Caco-2 (cell line): ENCODE measurements around the gene MYH14. TPM values are rescaled to one million over a fixed set of nuclear protein-coding genes. Genes with fewer than 3 reads are reported as not detected.

ENCODE experiments used
- Bru-seq: library from RNA; stranded (reverse); fragments of 400-500 nt; gene quantifications from one replicate; lab custom pipeline; 2021; lab: Mats Ljungman, UMichigan
- BruChase-seq, 2 experiments: library from RNA; stranded (reverse); fragments of 400-500 nt; gene quantifications; one replicate each; lab custom pipeline; 2021; lab: Mats Ljungman, UMichigan
- BruUV-seq: library from RNA; stranded (reverse); fragments of 400-500 nt; replicated peaks from 2 replicates; lab custom pipeline; 2021; lab: Mats Ljungman, UMichigan
- CTCF ChIA-PET: fragments of 300-600 bp; sonication (Branson Sonifier 250); formaldehyde crosslinking; loops from one replicate; lab custom pipeline; 2022; ENCODE audit warnings: antibody characterized with exemption; lab: Charles Lee
- POLR2A ChIA-PET: fragments of 300-600 bp; sonication (Branson Sonifier 250); formaldehyde crosslinking; loops from one replicate; lab custom pipeline; 2022; ENCODE audit warnings: antibody characterized with exemption; lab: Charles Lee
- DNase-seq, 2 experiments: peaks; one replicate each; pipeline versions ENCODE4 v3.0.0 to v3.0.0-alpha.2; 2020 to 2022
- H3K27me3 ChIP-seq: replicated peaks from 2 replicates; pipeline ENCODE4 v1.6.0; 2011; ENCODE audit warnings: low read length; ENCODE audit not compliant: control insufficient read depth, insufficient read depth
- H3K36me3 ChIP-seq: 2 replicates; pipeline ENCODE4 v1.5.1; 2011; ENCODE audit warnings: low read length; ENCODE audit not compliant: control insufficient read depth, insufficient read depth
- H3K4me1 ChIP-seq: fragments of 250-450 bp; sonication (Bioruptor Pico); 2 replicates; pipeline ENCODE4 v1.5.1; 2020; ENCODE audit warnings: mild to moderate bottlenecking
- H3K4me3 ChIP-seq: 2 replicates; pipeline ENCODE4 v1.5.1; 2011; ENCODE audit warnings: low read depth, mild to moderate bottlenecking, control low read depth, low read length
- H3K9me3 ChIP-seq: fragments of 250-450 bp; sonication (Bioruptor Pico); 2 replicates; pipeline ENCODE4 v1.5.1; 2020; ENCODE audit warnings: mild to moderate bottlenecking, moderate library complexity
- H3K27ac Mint-ChIP-seq: one replicate; pipeline ENCODE4 v1.8.0; 2022; ENCODE audit warnings: mixed read lengths; ENCODE audit not compliant: unreplicated experiment
- H3K27me3 Mint-ChIP-seq: one replicate; pipeline ENCODE4 v1.8.0; 2022; ENCODE audit warnings: mixed read lengths; ENCODE audit not compliant: insufficient read depth, unreplicated experiment
- H3K36me3 Mint-ChIP-seq: one replicate; pipeline ENCODE4 v1.8.0; 2022; ENCODE audit warnings: mild to moderate bottlenecking, mixed read lengths; ENCODE audit not compliant: insufficient read depth, unreplicated experiment
- H3K4me1 Mint-ChIP-seq: one replicate; pipeline ENCODE4 v1.8.0; 2022; ENCODE audit warnings: low read depth, mixed read lengths; ENCODE audit not compliant: unreplicated experiment
- H3K4me3 Mint-ChIP-seq: one replicate; pipeline ENCODE4 v1.8.0; 2022; ENCODE audit warnings: mild to moderate bottlenecking, moderate library complexity, mixed read lengths; ENCODE audit not compliant: unreplicated experiment
- H3K9me3 Mint-ChIP-seq: one replicate; pipeline ENCODE4 v1.8.0; 2022; ENCODE audit warnings: mixed read lengths; ENCODE audit not compliant: unreplicated experiment
- intact Hi-C: fragments of 100-400 bp; cut with micrococcal nuclease; formaldehyde crosslinking; loops from one replicate; pipeline ENCODE4 v1.10.0; 2022; ENCODE audit not compliant: unreplicated experiment
- long read RNA-seq: library from polyadenylated mRNA; stranded (forward); transcript quantifications from one replicate; pipeline ENCODE4 v2.0.0, GENCODE V29; 2022
- total RNA-seq: library from RNA; stranded (reverse); gene quantifications from 2 replicates; pipeline ENCODE4 v1.2.3, GENCODE V29; 2022
- TF ChIP-seq, protein P1 (sequence below), 2 experiments: fragments of 200-600 bp in 1 of 2; IDR thresholded peaks; 1 replicate in 1 of 2; 2 replicates in 1 of 2; pipeline versions ENCODE4 v1.5.1 to v1.8.0; 2011 to 2022; ENCODE audit warnings: antibody characterized with exemption in 1 of 2, control low read depth in 1 of 2, inconsistent platforms in 1 of 2, low read depth in 1 of 2, low read length in 1 of 2, mild to moderate bottlenecking in 1 of 2, moderate library complexity in 1 of 2; ENCODE audit not compliant: insufficient read depth in 1 of 2, severe bottlenecking in 1 of 2, unreplicated experiment in 1 of 2

Gene MYH14
- total RNA-seq (78.3 and 89.8 TPM in 2 replicates), Bru-seq, nascent RNA (percentile 55 among the genes with signal in this experiment), BruChase-seq, experiment 1, labeled RNA remaining after a 2-hour chase (percentile 53 among the genes with signal in this experiment), BruChase-seq, experiment 2, labeled RNA remaining after a 6-hour chase (percentile 60 among the genes with signal in this experiment)
- long read RNA-seq, full-length matches to known transcripts, result 6 of 45 reads
- long read RNA-seq, partial matches to known transcripts, result 27 of 45 reads
- long read RNA-seq, other reads (novel, unspliced or antisense), result 12 of 45 reads

DNA sequence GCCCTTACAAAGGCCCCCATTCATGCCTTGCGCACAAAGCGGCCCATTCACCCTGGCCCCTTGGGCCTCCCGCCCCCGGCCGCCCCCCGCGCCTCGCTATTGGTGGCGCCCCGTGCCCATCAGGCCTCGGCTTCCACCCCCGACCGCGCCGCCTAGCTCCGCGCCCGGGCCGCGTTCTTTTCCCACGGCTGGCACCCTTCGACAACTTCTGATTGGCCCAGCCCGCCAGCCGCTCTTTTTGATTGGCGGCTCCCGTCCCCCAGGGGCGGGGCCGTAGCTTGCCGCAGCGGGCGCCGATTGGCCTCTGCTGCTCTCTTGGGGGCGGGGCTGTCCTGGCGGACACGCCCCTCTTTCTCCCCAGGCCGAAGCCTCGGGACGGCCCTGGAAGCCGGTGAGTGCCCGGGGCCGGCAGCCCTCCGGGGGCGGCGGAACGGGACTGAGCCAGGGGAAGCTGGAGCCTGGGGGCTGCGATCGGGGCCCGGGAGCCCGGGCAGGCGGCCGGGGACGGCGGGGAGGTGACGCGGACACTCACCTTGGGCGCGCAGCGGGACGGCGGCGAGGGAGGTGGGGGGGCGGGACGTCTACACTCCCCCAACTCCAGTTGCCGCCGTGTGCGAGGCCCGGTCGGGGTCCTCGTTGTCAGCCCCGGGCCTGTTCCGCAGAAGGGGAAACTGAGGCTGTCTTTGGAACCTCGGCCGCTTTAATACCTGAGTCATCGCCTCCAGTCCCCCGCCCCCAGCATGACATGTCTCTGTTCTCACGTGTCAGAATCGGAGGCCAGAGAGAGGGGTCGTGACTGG is at the start of gene MYH14:
TSS of gene MYH14 (plus strand) at position 342 of the 800 bp plus-strand sequence. CDS start 6,744 bp downstream, outside the sequence.
- peaks cover 15% of the 10 kb centered on the region for H3K4me1 Mint-ChIP-seq
- CTCF ChIA-PET, result interaction anchor here (0.6 to 1.3 kb wide), 5 partner anchors 31 to 125 kb away, joined by 3 to 6 read pairs (median 4); partner anchors contain the start of gene KCNC3
- H3K36me3 Mint-ChIP-seq, result peaks cover 23% of the 10 kb centered on the region
- no peaks in the 10 kb centered on the region for H3K9me3 ChIP-seq
- no peaks in the 10 kb centered on the region for H3K9me3 Mint-ChIP-seq
- H3K4me1 ChIP-seq, result peaks cover 12% of the 10 kb centered on the region
- H3K36me3 ChIP-seq, result no peaks in the 10 kb centered on the region
- intact Hi-C loops, result loop anchor here (2.0 kb wide), 1 partner anchor 55 kb away; no protein-coding TSS in a partner anchor
- POLR2A ChIA-PET, result interaction anchor here (0.6 to 1.0 kb wide), 4 partner anchors 31 to 274 kb away, joined by 3 to 7 read pairs (median 6); partner anchors contain the start of gene NUP62
- peak within 1 kb of the TSS; percentile 93 for H3K4me3 Mint-ChIP-seq
- H3K27me3 ChIP-seq, result no peaks in the 10 kb centered on the region
- no TSS peak for BruUV-seq
- H3K4me3 ChIP-seq, result peak within 1 kb of the TSS; percentile 68
- TF ChIP-seq, protein P1, sequence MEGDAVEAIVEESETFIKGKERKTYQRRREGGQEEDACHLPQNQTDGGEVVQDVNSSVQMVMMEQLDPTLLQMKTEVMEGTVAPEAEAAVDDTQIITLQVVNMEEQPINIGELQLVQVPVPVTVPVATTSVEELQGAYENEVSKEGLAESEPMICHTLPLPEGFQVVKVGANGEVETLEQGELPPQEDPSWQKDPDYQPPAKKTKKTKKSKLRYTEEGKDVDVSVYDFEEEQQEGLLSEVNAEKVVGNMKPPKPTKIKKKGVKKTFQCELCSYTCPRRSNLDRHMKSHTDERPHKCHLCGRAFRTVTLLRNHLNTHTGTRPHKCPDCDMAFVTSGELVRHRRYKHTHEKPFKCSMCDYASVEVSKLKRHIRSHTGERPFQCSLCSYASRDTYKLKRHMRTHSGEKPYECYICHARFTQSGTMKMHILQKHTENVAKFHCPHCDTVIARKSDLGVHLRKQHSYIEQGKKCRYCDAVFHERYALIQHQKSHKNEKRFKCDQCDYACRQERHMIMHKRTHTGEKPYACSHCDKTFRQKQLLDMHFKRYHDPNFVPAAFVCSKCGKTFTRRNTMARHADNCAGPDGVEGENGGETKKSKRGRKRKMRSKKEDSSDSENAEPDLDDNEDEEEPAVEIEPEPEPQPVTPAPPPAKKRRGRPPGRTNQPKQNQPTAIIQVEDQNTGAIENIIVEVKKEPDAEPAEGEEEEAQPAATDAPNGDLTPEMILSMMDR (IDR thresholded peaks at IDR 0.05; ENCODE audit: insufficient read depth in 1 of 2, low read depth in 1 of 2, low read length in 1 of 2, severe bottlenecking in 1 of 2, unreplicated experiment in 1 of 2), result no peak
- DNase-seq, result peak; percentile 94 to 98
- H3K27me3 Mint-ChIP-seq, result no peaks in the 10 kb centered on the region
- H3K27ac Mint-ChIP-seq, result peak within 1 kb of the TSS; percentile 97

DNA sequence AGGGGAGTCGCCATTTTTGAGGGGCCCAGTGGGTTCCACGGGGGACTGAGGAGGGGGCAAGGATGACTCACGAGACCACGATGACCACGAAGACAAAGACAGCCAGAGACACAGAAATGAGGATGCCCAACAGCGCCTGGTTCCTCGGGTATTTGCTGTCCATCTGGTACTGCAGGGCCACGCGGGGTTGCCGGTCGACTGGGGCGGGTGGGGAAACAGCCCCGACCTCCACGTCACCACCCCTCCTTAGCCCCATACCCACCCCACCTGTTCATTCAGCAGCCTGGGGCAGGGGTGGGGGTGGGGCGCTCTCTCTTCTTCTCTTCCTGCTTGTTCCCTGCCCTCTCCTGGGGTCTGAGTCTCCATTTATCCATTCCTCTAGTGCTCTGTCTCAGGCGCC is 48.9 kb upstream of the MYH14 start:
- H3K4me1 Mint-ChIP-seq, result no peaks in the 10 kb centered on the region
- H3K4me1 ChIP-seq, result no peaks in the 10 kb centered on the region
- POLR2A ChIA-PET, result no interaction called here
- no peaks in the 10 kb centered on the region for H3K27me3 ChIP-seq
- no peak overlapping the region for H3K4me3 ChIP-seq
- H3K36me3 Mint-ChIP-seq, result no peaks in the 10 kb centered on the region
- H3K9me3 Mint-ChIP-seq, result peaks cover 17% of the 10 kb centered on the region
- H3K36me3 ChIP-seq, result no peaks in the 10 kb centered on the region
- H3K27ac Mint-ChIP-seq, result no peak overlapping the region
- DNase-seq, result no peak
- intact Hi-C loops, result no loop called here
- TF ChIP-seq, protein P1 (IDR thresholded peaks at IDR 0.05; ENCODE audit: insufficient read depth in 1 of 2, low read depth in 1 of 2, low read length in 1 of 2, severe bottlenecking in 1 of 2, unreplicated experiment in 1 of 2), result no peak
- BruUV-seq, result no TSS peak
- peaks cover 25% of the 10 kb centered on the region for H3K27me3 Mint-ChIP-seq
- CTCF ChIA-PET, result no interaction called here
- H3K4me3 Mint-ChIP-seq, result no peak overlapping the region
- no peaks in the 10 kb centered on the region for H3K9me3 ChIP-seq

DNA sequence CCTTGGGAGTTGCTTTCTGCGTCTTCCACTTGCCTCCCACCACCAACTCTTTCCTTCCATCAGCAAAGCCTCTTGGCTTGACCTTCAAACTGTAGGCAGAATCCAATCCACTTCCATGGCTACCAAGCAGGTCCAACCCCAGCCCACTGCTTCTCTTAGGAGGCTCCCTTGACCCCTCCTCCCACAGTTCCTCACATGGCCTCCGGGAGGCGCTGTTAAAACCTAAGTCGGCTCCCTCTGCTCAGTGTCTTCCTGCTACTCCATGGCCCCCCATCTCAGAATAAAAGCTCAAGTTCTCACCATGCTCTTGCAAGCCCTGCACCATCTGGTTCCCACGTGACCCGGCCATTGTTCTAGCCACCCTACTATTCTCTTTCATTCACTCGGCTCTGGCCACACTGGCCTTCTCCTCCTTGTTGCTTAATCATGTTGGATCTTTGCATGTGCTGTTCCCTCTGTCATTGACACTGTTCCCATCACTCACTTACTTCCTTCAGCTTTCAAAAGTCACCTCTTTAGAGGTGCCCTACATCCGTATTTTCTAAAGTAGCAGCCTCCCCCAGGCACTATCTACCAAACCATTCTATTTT is 47.8 kb upstream of the MYH14 start:
- CTCF ChIA-PET, result interaction anchor here (0.8 to 0.9 kb wide), 2 partner anchors 9 to 173 kb away, joined by 4 to 9 read pairs; no protein-coding TSS in a partner anchor
- Mint-ChIP-seq H3K4me1 (no peaks in the 10 kb centered on the region), H3K4me3 (no peak overlapping the region), H3K36me3 (no peaks in the 10 kb centered on the region), H3K27ac (no peak overlapping the region), H3K9me3 (peaks cover 17% of the 10 kb centered on the region), H3K27me3 (peaks cover 25% of the 10 kb centered on the region)
- TF ChIP-seq, protein P1 (IDR thresholded peaks at IDR 0.05; ENCODE audit: insufficient read depth in 1 of 2, low read depth in 1 of 2, low read length in 1 of 2, severe bottlenecking in 1 of 2, unreplicated experiment in 1 of 2), result peak in 1 of 2 experiments; percentile 39
- DNase-seq, result no peak
- no peaks in the 10 kb centered on the region for H3K27me3 ChIP-seq
- H3K4me3 ChIP-seq, result no peak overlapping the region
- no peaks in the 10 kb centered on the region for H3K9me3 ChIP-seq
- no peaks in the 10 kb centered on the region for H3K36me3 ChIP-seq
- POLR2A ChIA-PET, result no interaction called here
- no peaks in the 10 kb centered on the region for H3K4me1 ChIP-seq
- intact Hi-C loops, result no loop called here
- BruUV-seq, result no TSS peak
